Lower lobe of right lung (tissue), 2 donors: ENCODE data around the gene PDCD5. TPM values are rescaled to one million over a fixed set of nuclear protein-coding genes. Genes with fewer than 3 reads are reported as not detected.
"Not testable (repeated sequence)": the region's sequence is repeated elsewhere in the genome, so short reads cannot be mapped to it uniquely, and the experiment has no call there.

Source experiments
- ATAC-seq, 2 donors: fragments of 200-7000 bp; cut with Tn5 transposase; one replicate each; pipeline ENCODE4 v1.9.1; 2020 to 2022; ENCODE audit warnings: mild to moderate bottlenecking in 2 of 2, moderate library complexity in 2 of 2
- DNase-seq: peaks from one replicate; pipeline ENCODE4 v3.0.0-alpha.2; 2020
- H3K27ac ChIP-seq: fragments of 200-600 bp; one replicate; pipeline ENCODE4 v1.8.0; 2022
- H3K27me3 ChIP-seq: fragments of 200-600 bp; one replicate; pipeline ENCODE4 v1.8.0; 2022; ENCODE audit warnings: low read depth
- H3K36me3 ChIP-seq: fragments of 200-600 bp; one replicate; pipeline ENCODE4 v1.8.0; 2022; ENCODE audit warnings: mild to moderate bottlenecking
- H3K4me1 ChIP-seq: fragments of 200-600 bp; one replicate; pipeline ENCODE4 v1.8.0; 2022
- H3K4me3 ChIP-seq: fragments of 200-600 bp; one replicate; pipeline ENCODE4 v1.8.0; 2022; ENCODE audit warnings: mild to moderate bottlenecking
- H3K9me3 ChIP-seq: fragments of 200-600 bp; one replicate; pipeline ENCODE4 v1.8.0; 2022
- CTCF ChIP-seq: fragments of 200-600 bp; IDR thresholded peaks from one replicate; pipeline ENCODE4 v1.8.0; 2022; ENCODE audit warnings: antibody characterized with exemption, mild to moderate bottlenecking
- intact Hi-C: fragments of 100-400 bp; cut with DNase I; formaldehyde crosslinking; loops from one replicate; pipeline ENCODE4 v1.11.0; 2022
- long read RNA-seq: library from polyadenylated mRNA; unstranded; transcript quantifications from one replicate; pipeline ENCODE4 v2.0.0, GENCODE V29; 2021
- total RNA-seq: library from RNA; stranded (reverse); fragmentation: NEBNext Ultra II Directional; extraction: Animal tissue kit (Norgen Biotek cat#: 25700); gene quantifications from one replicate; pipeline ENCODE4 v1.2.1, GENCODE V29; 2021
- donor health status: DM: no; HTN: yes; CAD: no; lungs with severe emphysema.

The PDCD5 gene
- 50.0 TPM for total RNA-seq
- long read RNA-seq, transcript PDCD5-204 (6 exons, 601 nt) = minor isoform, 5 of 51 reads
- long read RNA-seq, transcript PDCD5-207 (6 exons, 699 nt) = major isoform, 27 of 51 reads
- long read RNA-seq, transcript PDCD5-205 (4 exons, 480 nt) = minor isoform, 7 of 51 reads
- long read RNA-seq, partial matches to known transcripts = 6 of 51 reads
- long read RNA-seq, other reads (novel, unspliced or antisense) = 4 of 51 reads

- Histone ChIP-seq H3K36me3 (peaks cover 32% of the 10 kb centered on the region), H3K27me3 (no peaks in the 10 kb centered on the region), H3K27ac (peak within 1 kb of the TSS; percentile 89), H3K9me3 (no peaks in the 10 kb centered on the region), H3K4me1 (peaks cover 16% of the 10 kb centered on the region), H3K4me3 (peak within 1 kb of the TSS; percentile 89)
- ATAC-seq = peak; percentile 99
- peak; percentile 98 for DNase-seq
- intact Hi-C loops = no loop called here
- TF ChIP-seq CTCF = no peak
These were observed at the start of gene PDCD5 for GRCh38 chr19:32580901-32581704. PDCD5 (plus strand) TSS chr19:32581190; CDS start chr19:32581262, 72 bp downstream.

GRCh38 chr19:32532233-32532632 lies 48.8 kb upstream of the PDCD5 start:
- Histone ChIP-seq H3K27ac (no peak overlapping the region), H3K9me3 (peaks cover 11% of the 10 kb centered on the region), H3K36me3 (no peaks in the 10 kb centered on the region), H3K4me3 (no peak overlapping the region), H3K4me1 (no peaks in the 10 kb centered on the region), H3K27me3 (peaks cover 3% of the 10 kb centered on the region)
- TF ChIP-seq CTCF = no peak
- intact Hi-C loops = no loop called here
- DNase-seq = no peak
- no peak for ATAC-seq

GRCh38 chr19:32537580-32537979 lies 43.4 kb upstream of the PDCD5 start:
- Histone ChIP-seq H3K36me3 (no peaks in the 10 kb centered on the region), H3K4me3 (no peak overlapping the region), H3K27ac (no peak overlapping the region), H3K27me3 (no peaks in the 10 kb centered on the region), H3K9me3 (no peaks in the 10 kb centered on the region), H3K4me1 (no peaks in the 10 kb centered on the region)
- intact Hi-C loops = no loop called here
- no peak for TF ChIP-seq CTCF
- DNase-seq = no peak
- ATAC-seq = no peak

GRCh38 chr19:32539240-32539916 lies 41.6 kb upstream of the PDCD5 start:
- ATAC-seq = no peak
- no peak overlapping the region for H3K4me3 ChIP-seq
- no peak for TF ChIP-seq CTCF
- no peaks in the 10 kb centered on the region for H3K4me1 ChIP-seq
- H3K27ac ChIP-seq = no peak overlapping the region
- DNase-seq = no peak
- H3K36me3 ChIP-seq = no peaks in the 10 kb centered on the region
- no peaks in the 10 kb centered on the region for H3K9me3 ChIP-seq
- H3K27me3 ChIP-seq = no peaks in the 10 kb centered on the region
- intact Hi-C loops = no loop called here

GRCh38 chr19:32540621-32541020 lies 40.4 kb upstream of the PDCD5 start:
- H3K4me3 ChIP-seq = no peak overlapping the region

GRCh38 chr19:32541376-32541775 lies 39.6 kb upstream of the PDCD5 start:
- H3K4me3 ChIP-seq, intact Hi-C loops, DNase-seq, H3K27me3 ChIP-seq, H3K36me3 ChIP-seq, H3K4me1 ChIP-seq, H3K9me3 ChIP-seq, H3K27ac ChIP-seq, ATAC-seq: not testable (repeated sequence)

More at GRCh38 chr19:32540621-32541020, 40.4 kb upstream of the PDCD5 start:
- no peaks in the 10 kb centered on the region for H3K27me3 ChIP-seq
- DNase-seq (no peak), ATAC-seq (no peak)
- H3K9me3 ChIP-seq = no peaks in the 10 kb centered on the region
- no peak overlapping the region for H3K27ac ChIP-seq
- no peak for TF ChIP-seq CTCF
- no peaks in the 10 kb centered on the region for H3K36me3 ChIP-seq
- no peaks in the 10 kb centered on the region for H3K4me1 ChIP-seq
- intact Hi-C loops = no loop called here
